Measurements from ENCODE around the gene ETS2. TPM values are rescaled to one million over a fixed set of nuclear protein-coding genes. Genes with fewer than 3 reads are reported as not detected.
A peak's percentile ranks its signal among the peaks of the same experiment; 100 is the strongest.

The ETS2 gene
- total RNA-seq = 22.9 and 25.8 TPM in 2 replicates

DNA sequence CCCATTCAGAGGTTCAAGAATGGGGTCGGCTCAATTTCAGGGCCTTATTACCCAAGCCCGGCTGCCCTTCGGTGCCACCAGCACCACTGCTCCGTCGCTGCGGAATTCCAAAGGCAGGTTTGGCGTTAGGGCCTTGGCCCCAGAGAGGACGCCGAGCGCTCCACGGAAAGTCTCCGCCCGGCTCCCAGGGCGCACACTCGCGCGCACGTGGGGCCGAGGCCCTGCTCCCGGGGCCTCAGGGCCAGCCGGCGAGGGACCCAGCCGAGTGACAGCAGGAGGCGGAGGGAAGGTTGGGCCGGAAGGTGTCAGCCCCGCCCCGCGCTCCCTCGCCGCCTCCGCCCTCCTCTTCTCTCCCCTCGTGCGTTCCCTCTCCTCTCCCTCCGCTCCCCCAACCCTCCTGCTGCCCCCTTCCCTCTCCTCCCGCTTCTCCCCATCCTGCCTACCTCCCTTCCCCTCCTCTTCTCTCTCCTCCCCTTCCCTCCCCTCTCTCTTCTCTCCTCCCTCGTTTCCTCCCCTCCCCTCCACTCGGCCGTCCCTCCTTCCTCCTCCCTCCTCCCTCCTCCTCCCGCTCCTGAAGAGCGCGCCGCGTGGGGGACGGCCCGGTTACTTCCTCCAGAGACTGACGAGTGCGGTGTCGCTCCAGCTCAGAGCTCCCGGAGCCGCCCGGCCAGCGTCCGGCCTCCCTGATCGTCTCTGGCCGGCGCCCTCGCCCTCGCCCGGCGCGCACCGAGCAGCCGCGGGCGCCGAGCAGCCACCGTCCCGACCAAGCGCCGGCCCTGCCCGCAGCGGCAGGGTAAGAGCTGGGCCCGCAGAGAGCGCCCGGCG lies at the start of gene ETS2:
TSS of gene ETS2 (plus strand) at position 602 of the 825 bp plus-strand sequence. CDS start 4,106 bp downstream, outside the sequence.
- intact Hi-C loops (cut with micrococcal nuclease) = loop anchor here (1.0 to 5.0 kb wide), 8 partner anchors 24 to 378 kb away; partner anchors contain the start of gene PSMG1
- Mint-ChIP-seq H3K4me3 (peak within 1 kb of the TSS; percentile 92), H3K27me3 (ENCODE audit: insufficient read depth) (peaks cover 7% of the 10 kb centered on the region), H3K9me3 (no peaks in the 10 kb centered on the region), H3K4me1 (ENCODE audit: low read depth) (peaks cover 27% of the 10 kb centered on the region), H3K27ac (peak within 1 kb of the TSS; percentile 90), H3K36me3 (ENCODE audit: low read depth) (peaks cover 26% of the 10 kb centered on the region)
- peak; percentile 72 for DNase-seq (ENCODE audit: low spot score)

DNA sequence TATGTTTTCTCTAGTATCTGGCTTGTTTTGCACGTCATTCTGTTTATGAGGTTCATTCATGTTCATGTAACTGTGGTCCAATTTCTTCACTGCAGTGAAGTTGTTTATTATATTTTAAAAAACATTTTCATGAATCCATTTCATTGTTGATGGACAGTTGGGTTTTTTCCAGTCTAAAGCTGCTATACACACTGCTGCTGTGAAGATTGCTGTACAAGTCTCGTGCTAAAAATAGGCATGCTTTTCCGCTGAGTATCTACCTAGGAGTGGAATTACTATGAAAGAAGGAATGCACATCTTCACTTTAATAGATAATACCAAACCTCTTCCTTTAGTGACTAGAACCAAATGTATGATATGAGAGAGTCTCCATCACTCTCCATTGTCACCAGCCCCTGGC lies 49.0 kb upstream of the ETS2 start:
- H3K9me3 Mint-ChIP-seq = no peaks in the 10 kb centered on the region
- H3K4me3 Mint-ChIP-seq = no peak overlapping the region
- intact Hi-C loops (cut with micrococcal nuclease) = no loop called here
- no peak overlapping the region for H3K27ac Mint-ChIP-seq
- H3K36me3 Mint-ChIP-seq (ENCODE audit: low read depth) = no peaks in the 10 kb centered on the region
- DNase-seq (ENCODE audit: low spot score) = no peak
- H3K27me3 Mint-ChIP-seq (ENCODE audit: insufficient read depth) = peaks cover 28% of the 10 kb centered on the region
- peaks cover 9% of the 10 kb centered on the region for H3K4me1 Mint-ChIP-seq (ENCODE audit: low read depth)

DNA sequence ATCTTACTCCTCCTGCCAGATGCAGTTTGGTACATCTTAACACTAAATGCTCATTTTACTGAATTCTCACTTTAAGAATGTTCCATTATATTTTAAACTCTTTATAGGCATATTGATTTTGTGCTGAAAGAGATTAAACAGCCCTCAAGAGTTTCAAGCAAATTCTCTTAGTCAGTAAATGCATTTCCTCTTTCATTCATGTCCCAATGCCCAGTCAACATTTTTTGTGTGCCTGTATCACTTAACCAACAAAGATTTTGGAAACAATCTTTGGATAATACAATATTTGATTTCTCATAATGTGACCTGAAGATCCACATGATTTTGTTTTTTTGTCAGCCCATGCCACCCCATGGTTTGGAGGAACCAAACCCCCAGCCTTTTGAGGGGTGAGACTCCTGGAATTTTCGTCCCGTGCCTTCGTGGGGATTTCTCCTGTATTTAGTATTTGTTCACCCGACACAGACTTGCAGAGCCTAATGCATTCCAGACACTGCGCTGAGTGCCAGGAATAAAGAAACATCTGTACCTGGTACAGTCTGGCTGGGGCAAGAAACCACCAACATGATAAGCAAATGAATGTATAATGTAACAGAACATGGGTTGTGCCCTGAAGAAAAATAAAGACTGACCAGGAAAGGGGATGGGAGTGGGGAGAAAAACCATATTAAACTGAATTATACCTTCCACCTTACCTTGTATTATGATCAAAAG lies 47.1 kb upstream of the ETS2 start:
- Mint-ChIP-seq H3K36me3 (ENCODE audit: low read depth) (no peaks in the 10 kb centered on the region), H3K9me3 (no peaks in the 10 kb centered on the region), H3K27me3 (ENCODE audit: insufficient read depth) (peaks cover 28% of the 10 kb centered on the region), H3K27ac (no peak overlapping the region), H3K4me1 (ENCODE audit: low read depth) (peaks cover 9% of the 10 kb centered on the region), H3K4me3 (no peak overlapping the region)
- intact Hi-C loops (cut with micrococcal nuclease) = no loop called here
- DNase-seq (ENCODE audit: low spot score) = no peak

DNA sequence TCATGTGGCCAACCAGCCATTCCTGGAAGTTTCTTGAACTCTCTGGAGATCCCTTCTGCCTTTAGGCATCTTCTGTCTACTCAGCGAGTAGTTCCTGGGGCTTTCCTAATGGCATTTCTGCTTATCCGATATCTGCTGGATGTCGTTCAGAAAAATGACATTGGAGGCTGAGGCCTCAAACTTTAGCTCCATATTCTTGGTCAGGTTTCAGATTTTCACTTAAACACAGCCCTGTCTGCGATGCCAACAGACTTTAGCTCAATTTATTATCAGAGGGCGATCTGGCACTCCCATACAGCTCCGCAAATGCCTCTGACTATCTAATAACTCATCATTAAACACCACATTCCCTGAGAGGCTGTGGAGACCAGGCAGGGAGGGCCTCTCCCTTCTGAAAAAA lies 46.3 kb upstream of the ETS2 start:
- Mint-ChIP-seq H3K27ac (no peak overlapping the region), H3K9me3 (no peaks in the 10 kb centered on the region), H3K4me3 (no peak overlapping the region), H3K4me1 (ENCODE audit: low read depth) (peaks cover 9% of the 10 kb centered on the region), H3K36me3 (ENCODE audit: low read depth) (no peaks in the 10 kb centered on the region), H3K27me3 (ENCODE audit: insufficient read depth) (peaks cover 22% of the 10 kb centered on the region)
- intact Hi-C loops (cut with micrococcal nuclease) = no loop called here
- no peak for DNase-seq (ENCODE audit: low spot score)

GRCh38 chr21:38760017-38760761 lies 45.5 kb upstream of the ETS2 start:
- H3K4me1 Mint-ChIP-seq (ENCODE audit: low read depth) = peaks cover 9% of the 10 kb centered on the region
- H3K9me3 Mint-ChIP-seq = no peaks in the 10 kb centered on the region
- H3K36me3 Mint-ChIP-seq (ENCODE audit: low read depth) = no peaks in the 10 kb centered on the region
- H3K27ac Mint-ChIP-seq = no peak overlapping the region
- H3K27me3 Mint-ChIP-seq (ENCODE audit: insufficient read depth) = peaks cover 28% of the 10 kb centered on the region
- H3K4me3 Mint-ChIP-seq = no peak overlapping the region
- DNase-seq (ENCODE audit: low spot score) = no peak
- intact Hi-C loops (cut with micrococcal nuclease) = loop anchor here (10.0 kb wide), 2 partner anchors 515 to 1195 kb away; no protein-coding TSS in a partner anchor

- H3K36me3 Mint-ChIP-seq (ENCODE audit: low read depth) = no peaks in the 10 kb centered on the region
- H3K27me3 Mint-ChIP-seq (ENCODE audit: insufficient read depth) = peaks cover 30% of the 10 kb centered on the region
- peaks cover 3% of the 10 kb centered on the region for H3K4me1 Mint-ChIP-seq (ENCODE audit: low read depth)
- H3K27ac Mint-ChIP-seq = no peak overlapping the region
- intact Hi-C loops (cut with micrococcal nuclease) = loop anchor here (10.0 kb wide), 2 partner anchors 516 to 1196 kb away; no protein-coding TSS in a partner anchor
- peaks cover 3% of the 10 kb centered on the region for H3K9me3 Mint-ChIP-seq
- no peak for DNase-seq (ENCODE audit: low spot score)
- H3K4me3 Mint-ChIP-seq = no peak overlapping the region
Observed at GRCh38 chr21:38760762-38761155, 45.0 kb upstream of the ETS2 start.

DNA sequence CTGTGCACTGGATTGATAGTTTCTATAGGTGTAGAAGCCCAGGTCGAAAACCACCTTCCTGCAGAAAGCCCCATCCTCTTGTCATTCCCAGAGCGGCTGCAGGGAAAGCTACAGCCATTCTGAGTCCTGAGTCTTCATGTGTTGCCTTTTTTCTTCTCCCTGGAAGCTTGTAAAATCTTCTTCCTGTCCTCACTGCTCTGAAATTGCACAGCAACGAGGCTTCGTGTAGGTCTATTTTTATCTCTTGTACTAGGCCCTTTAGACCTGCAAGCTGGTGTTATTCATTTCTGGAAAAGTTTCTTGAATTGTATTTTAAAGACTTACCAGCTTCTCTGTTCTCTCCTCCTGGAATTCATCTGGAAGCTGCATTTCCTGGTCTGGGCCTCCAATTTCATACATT lies 44.2 kb upstream of the ETS2 start:
- Mint-ChIP-seq H3K27ac (no peak overlapping the region), H3K4me1 (ENCODE audit: low read depth) (peaks cover 7% of the 10 kb centered on the region), H3K27me3 (ENCODE audit: insufficient read depth) (peaks cover 30% of the 10 kb centered on the region), H3K36me3 (ENCODE audit: low read depth) (peaks cover 4% of the 10 kb centered on the region), H3K4me3 (no peak overlapping the region), H3K9me3 (peaks cover 9% of the 10 kb centered on the region)
- no peak for DNase-seq (ENCODE audit: low spot score)
- intact Hi-C loops (cut with micrococcal nuclease) = loop anchor here (10.0 kb wide), 2 partner anchors 517 to 1197 kb away; no protein-coding TSS in a partner anchor

DNA sequence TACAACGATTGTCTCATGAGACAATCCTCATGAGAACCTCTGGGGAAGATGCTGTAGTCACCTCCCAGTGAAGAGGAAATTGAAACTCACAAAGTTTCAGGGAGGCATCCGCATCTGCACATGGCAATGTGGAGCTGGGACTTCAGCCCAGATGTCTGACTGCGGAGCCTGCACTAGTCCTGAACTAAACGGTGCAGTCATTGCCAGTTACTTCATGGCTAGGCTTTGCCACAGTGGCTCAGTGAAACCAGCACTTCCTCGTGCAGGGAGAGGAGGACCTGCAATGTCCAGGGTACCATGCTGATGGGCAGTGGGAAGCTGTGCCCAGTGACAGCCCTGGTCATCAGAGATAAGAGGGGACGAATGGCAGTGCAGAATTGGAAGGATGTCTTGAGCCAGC lies 40.7 kb upstream of the ETS2 start:
- no peak for DNase-seq (ENCODE audit: low spot score)
- intact Hi-C loops (cut with micrococcal nuclease) = loop anchor here (5.0 to 10.0 kb wide), 4 partner anchors 520 to 1358 kb away; partner anchors contain the start of gene BRWD1
- Mint-ChIP-seq H3K4me3 (no peak overlapping the region), H3K27ac (no peak overlapping the region), H3K9me3 (peaks cover 9% of the 10 kb centered on the region), H3K36me3 (ENCODE audit: low read depth) (peaks cover 4% of the 10 kb centered on the region), H3K27me3 (ENCODE audit: insufficient read depth) (peaks cover 21% of the 10 kb centered on the region), H3K4me1 (ENCODE audit: low read depth) (peaks cover 31% of the 10 kb centered on the region)

- Mint-ChIP-seq H3K27me3 (ENCODE audit: insufficient read depth) (peaks cover 9% of the 10 kb centered on the region), H3K9me3 (peaks cover 9% of the 10 kb centered on the region), H3K36me3 (ENCODE audit: low read depth) (peaks cover 5% of the 10 kb centered on the region), H3K27ac (peak overlapping the region; percentile 93), H3K4me3 (peak overlapping the region; percentile 77), H3K4me1 (ENCODE audit: low read depth) (peaks cover 40% of the 10 kb centered on the region)
- intact Hi-C loops (cut with micrococcal nuclease) = loop anchor here (1.0 to 10.0 kb wide), 10 partner anchors 14 to 1360 kb away; partner anchors contain the start of genes BRWD1, ETS2 and PSMG1
- DNase-seq (ENCODE audit: low spot score) = peak; percentile 72
Observed at GRCh38 chr21:38766987-38767722, 38.6 kb upstream of the ETS2 start.

DNA sequence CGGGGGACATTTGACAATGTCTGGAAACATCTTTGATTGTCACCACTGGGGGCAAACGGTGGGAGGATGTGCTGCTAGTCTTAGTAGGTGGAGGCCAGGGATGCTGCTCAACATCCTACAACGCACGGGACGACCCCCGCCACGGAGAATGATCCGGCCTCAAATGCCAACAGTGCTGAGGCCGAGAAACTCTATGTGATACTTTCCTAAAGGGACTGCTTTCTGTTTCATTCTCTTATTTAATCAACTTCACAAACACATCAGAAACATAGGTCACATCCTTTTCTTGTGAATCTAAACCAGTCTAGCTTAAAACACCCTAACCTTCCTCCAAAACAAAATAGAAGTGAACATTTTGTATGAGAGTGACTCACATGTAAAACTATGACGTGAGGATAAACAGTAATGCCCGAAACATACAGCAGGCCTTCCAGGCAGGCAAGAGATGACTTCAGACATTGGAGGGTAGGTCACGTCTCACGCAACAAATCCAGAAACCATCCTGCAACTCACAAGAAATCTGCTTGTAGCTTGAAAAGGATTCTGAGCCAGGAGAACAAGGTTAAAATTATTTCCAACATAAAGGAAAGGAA lies 37.2 kb upstream of the ETS2 start:
- peak; percentile 24 for DNase-seq (ENCODE audit: low spot score)
- H3K4me1 Mint-ChIP-seq (ENCODE audit: low read depth) = peaks cover 50% of the 10 kb centered on the region

GRCh38 chr21:38769191-38769780 lies 36.4 kb upstream of the ETS2 start:
- Mint-ChIP-seq H3K36me3 (ENCODE audit: low read depth) (peaks cover 5% of the 10 kb centered on the region), H3K4me3 (peak overlapping the region; percentile 77), H3K9me3 (peaks cover 9% of the 10 kb centered on the region), H3K4me1 (ENCODE audit: low read depth) (peaks cover 54% of the 10 kb centered on the region), H3K27me3 (ENCODE audit: insufficient read depth) (peaks cover 10% of the 10 kb centered on the region), H3K27ac (peak overlapping the region; percentile 93)
- intact Hi-C loops (cut with micrococcal nuclease) = loop anchor here (5.0 to 10.0 kb wide), 4 partner anchors 524 to 1362 kb away; partner anchors contain the start of gene BRWD1
- DNase-seq (ENCODE audit: low spot score) = no peak

More for the DNA sequence above, 37.2 kb upstream of the ETS2 start:
- intact Hi-C loops (cut with micrococcal nuclease) = loop anchor here (1.0 to 10.0 kb wide), 5 partner anchors 524 to 1361 kb away; partner anchors contain the start of genes BRWD1 and HMGN1
- peak overlapping the region; percentile 77 for H3K4me3 Mint-ChIP-seq
- H3K27me3 Mint-ChIP-seq (ENCODE audit: insufficient read depth) = peaks cover 9% of the 10 kb centered on the region
- H3K9me3 Mint-ChIP-seq = peaks cover 9% of the 10 kb centered on the region
- peaks cover 5% of the 10 kb centered on the region for H3K36me3 Mint-ChIP-seq (ENCODE audit: low read depth)
- peak overlapping the region; percentile 93 for H3K27ac Mint-ChIP-seq
